GM19455 (cell line): ENCODE measurements around the gene SLC35E4.

Experiments
- ATAC-seq: cut with Tn5 transposase; IDR thresholded peaks from one replicate; pipeline ENCODE4 v1.9.1; 2021; ENCODE audit not compliant: unreplicated experiment

Gene SLC35E4

DNA sequence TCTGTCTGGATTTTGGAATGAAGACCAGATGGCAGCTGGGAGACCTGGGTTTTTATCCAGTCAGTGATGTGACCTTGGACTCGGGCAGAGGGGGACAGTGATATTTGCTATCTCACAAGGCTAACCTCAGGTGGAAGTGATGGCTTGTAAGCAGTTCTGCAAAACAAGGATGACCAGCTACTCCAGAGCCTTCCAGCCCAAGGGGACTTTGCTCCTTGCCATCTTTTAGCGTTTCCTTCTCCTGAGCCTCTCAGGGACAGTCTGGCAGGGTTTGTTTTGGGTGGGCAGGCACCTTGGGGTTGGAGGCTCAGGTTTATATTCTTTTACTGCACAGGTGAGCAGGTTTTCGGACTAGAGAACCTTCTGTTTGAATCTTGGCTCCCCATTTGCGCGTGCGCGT is 49.6 kb downstream of the SLC35E4 start:
- no peak for ATAC-seq

DNA sequence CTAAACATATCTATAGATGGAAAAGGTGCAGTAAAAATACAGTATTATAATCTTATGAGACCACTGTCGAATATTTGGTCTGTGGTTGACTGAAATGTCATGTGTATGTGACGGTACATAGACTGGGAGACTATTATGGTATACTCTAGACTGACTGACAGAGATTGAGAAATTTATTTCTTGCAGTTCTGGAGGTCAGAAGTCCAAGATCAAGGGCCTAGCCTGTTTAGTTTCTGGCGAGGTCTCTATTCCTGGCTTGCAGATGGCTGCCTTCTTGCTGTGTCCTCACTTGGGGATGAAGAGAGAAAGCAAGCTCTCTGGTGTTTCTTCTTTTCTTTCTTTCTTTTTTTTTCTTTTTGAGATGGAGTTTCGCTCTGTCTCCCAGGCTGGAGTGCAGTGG is 51.8 kb downstream of the SLC35E4 start:
- no peak for ATAC-seq

DNA sequence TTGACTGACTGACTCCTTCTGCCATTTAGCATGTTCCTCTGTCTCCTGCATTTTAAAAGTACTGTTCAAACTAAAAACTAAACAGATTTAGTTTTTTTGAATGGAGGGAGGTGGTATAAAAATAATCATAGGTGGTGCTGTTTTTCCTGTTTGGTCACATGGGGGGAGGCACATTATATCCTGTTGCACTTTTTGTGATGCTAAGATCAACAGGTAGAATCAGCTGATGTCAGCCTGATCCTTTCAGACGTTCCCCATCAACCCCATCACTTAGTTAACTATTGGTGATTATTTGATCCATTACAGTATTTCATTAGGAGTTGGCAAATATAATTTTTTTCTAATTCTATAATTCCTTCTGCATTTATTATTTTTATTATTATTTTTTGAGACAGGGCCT is 54.0 kb downstream of the SLC35E4 start:
- no peak for ATAC-seq

DNA sequence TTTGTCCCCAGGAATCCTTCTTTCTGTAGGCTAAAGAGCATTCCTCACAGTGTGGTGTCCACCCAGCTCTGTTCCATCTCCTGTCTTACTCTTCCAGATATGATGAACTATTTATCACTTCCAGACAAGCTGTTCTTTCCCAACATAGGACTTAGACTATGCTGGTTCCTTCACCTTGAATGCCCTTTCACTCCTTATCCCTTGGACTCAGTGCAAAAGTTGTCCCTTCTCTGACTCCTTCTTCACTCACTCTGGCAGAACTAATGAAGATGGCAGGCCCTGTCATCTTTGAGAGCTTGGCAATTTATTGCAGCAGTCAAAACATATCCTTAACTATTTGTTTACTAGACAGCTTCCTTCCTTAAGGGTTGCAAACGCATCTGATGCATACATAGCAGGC is 55.6 kb downstream of the SLC35E4 start:
- no peak for ATAC-seq

DNA sequence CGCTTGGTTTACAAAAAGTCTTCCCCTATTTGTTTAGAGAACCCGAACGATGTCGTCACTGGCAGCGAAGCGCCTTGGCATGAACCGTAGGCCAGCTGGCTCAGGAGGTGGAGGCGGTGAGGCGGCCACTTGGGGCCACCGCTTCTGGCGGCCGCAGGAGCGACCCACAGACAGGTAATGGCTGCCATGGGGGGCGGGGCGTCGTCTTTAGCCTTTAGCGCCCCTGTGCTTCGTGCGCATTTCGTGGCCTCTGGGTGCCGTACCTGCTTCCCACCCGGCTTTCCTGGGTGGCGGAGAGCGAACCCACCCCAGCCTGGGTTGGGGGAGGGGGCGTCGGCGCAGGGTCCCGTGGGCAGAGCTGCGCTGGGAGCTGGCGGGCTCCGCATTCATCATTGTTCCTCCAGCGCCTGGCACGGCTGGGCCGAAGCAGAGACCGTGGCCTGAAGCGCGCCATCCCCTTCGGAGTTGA is 58.6 kb downstream of the SLC35E4 start:
- no peak for ATAC-seq

DNA sequence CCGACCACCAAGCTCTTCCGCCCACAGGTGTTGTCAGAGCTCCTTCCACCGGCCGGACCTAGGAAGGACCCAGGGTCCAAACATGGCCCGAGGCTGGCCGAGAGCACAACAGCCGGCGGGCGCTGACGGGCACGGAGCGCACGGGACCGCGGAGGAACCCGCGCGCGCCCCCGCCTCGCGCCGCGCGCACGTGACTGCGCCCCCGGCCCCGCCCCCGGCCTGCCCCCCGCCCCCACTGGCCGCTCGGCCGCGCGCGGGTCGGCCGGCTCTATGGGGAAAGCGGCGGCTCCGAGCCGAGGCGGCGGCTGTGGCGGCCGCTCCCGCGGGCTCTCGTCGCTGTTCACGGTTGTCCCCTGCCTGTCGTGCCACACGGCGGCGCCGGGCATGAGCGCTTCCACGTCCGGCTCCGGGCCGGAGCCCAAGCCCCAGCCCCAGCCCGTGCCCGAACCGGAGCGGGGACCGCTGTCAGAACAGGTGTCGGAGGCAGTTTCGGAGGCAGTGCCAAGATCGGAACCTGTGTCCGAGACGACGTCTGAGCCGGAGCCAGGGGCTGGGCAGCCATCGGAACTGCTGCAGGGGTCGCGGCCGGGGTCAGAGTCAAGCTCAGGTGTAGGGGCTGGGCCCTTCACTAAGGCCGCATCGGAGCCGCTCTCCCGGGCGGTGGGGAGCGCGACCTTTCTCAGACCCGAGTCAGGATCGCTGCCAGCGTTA is 59.2 kb downstream of the SLC35E4 start, which contains the start of gene OSBP2:
Gene OSBP2 (plus strand): TSS at position 235 of the 711 bp plus-strand sequence. CDS start 36 bp downstream, at position 271.
- no peak for ATAC-seq

DNA sequence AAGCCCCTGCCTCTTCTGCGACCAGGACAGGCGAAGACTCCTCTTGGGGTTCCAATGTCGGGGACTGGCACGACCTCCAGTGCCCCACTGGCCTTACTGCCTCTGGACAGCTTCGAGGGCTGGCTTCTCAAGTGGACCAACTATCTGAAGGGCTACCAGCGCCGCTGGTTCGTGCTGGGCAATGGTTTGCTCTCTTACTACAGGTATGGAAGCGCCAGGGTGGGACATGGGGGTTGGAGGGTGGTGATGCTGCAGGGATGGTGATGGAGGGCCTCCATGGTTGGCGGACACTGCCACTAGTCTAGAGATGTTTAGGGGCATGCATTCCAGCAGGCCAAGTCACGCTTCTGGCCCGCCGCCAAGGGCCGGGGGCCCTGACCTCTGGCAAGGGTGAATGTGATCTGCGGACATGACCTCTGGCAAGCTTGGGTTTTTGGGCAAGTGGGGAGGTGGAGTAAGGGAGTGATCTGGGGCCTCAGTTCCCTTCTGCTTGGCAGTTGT is 59.8 kb downstream of the SLC35E4 start:
- ATAC-seq: no peak

DNA sequence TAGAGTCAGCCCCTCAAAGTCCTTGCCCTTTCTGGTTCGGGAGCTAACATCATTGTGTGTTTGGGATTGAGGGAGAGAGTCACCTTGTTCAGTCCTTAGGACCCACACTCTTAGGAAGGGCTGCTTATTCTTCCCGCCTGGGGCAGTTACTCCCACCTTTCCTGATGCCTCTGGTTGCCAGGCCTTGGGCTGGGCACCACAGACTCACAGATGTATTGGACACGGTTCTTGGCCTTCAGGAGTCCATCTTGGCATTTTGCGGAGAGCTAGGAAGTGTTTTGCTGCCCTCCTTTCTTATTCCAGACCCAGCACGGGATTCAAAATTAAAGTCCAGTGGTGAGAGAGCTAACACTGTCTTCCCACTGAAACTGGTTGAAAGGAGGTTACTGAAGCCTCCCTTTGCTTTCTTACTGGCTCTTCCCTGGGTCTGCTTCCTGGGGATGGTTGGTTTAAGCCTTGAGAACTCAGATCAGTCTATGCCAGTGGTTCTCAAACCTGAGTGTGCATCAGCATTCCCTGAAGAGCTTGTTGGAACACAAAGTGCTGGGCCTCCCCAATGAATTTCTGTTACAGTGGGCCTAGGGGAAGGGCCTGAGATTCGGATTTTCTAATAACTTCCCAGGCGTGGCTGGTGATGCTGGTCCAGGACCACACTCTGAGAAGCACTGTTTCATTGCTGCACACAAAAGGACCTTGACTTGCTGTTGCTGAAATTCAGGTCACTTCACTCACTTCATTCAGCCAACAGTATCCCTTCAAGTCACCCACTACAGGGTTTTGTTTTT is 60.5 kb downstream of the SLC35E4 start:
- no peak for ATAC-seq
